ENCODE measurements around the gene MMP2. TPM values are rescaled to one million over a fixed set of nuclear protein-coding genes. Genes with fewer than 3 reads are reported as not detected.

The MMP2 gene
- total and polyA plus RNA-seq, 2 experiments from 2014 or later, result 25.6 to 43.8 TPM

DNA sequence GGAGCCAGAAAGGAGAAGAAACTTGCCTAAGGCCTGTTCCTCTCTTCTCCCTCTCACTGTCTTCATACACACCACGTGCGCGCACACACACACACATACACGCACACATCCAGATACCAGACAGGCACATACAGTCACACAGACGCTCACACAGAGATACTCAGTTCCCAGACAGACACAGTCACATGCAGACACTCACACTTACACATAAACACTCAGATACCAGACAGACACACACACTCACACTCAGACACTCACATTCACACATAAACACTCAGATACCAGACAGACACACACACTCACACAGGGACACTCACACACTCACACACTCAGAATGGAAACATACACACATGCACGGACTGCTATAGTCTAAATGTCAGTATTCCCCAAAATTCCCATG lies 24.1 kb upstream of the MMP2 start:
- peaks cover 7% of the 10 kb centered on the region for H3K27me3 Mint-ChIP-seq (ENCODE audit: insufficient read depth, low read depth, poor library complexity)
- no peaks in the 10 kb centered on the region for H3K36me3 Mint-ChIP-seq (ENCODE audit: low read depth)
- Histone ChIP-seq H3K79me2 (replicated peaks; ENCODE audit: insufficient read depth) (no peaks in the 10 kb centered on the region), H3F3A (replicated peaks; ENCODE audit: low read depth) (no peaks in the 10 kb centered on the region), H3K27ac (ENCODE audit: low read depth) (no peak overlapping the region), H3K4me2 (no peak overlapping the region), H3K9me2 (ENCODE audit: insufficient read depth) (no peaks in the 10 kb centered on the region), H3K36me3 (ENCODE audit: insufficient read depth) (no peaks in the 10 kb centered on the region), H3K27me3 (ENCODE audit: insufficient read depth) (no peaks in the 10 kb centered on the region), H3K4me1 (ENCODE audit: insufficient read depth) (no peaks in the 10 kb centered on the region), H3K4me3 (no peak overlapping the region), H2AFZ (no peak overlapping the region), H4K20me1 (replicated peaks; ENCODE audit: insufficient read depth) (no peaks in the 10 kb centered on the region)
- H3K9me3 Mint-ChIP-seq, result peaks cover 4% of the 10 kb centered on the region; the same call in 1 of the 3 replicates
- DNase-seq (ENCODE audit: low spot score) (no peak), ATAC-seq (no peak)
- no peak overlapping the region for H3K27ac Mint-ChIP-seq
- H3K4me1 Mint-ChIP-seq, result no peaks in the 10 kb centered on the region
- TF ChIP-seq ZNF462 (CRISPR knock-in tag; IDR thresholded peaks at IDR 0.05) (no peak), ZNF331 (CRISPR knock-in tag; IDR thresholded peaks at IDR 0.05; ENCODE audit: low read depth) (no peak), NANOG (IDR thresholded peaks at IDR 0.05; ENCODE audit: borderline replicate concordance) (no peak), EZH2phosphoT487 (IDR thresholded peaks at IDR 0.05; ENCODE audit: unreplicated experiment) (no peak), EZH2 (IDR thresholded peaks at IDR 0.05; ENCODE audit: low read depth, unreplicated experiment) (no peak)
- TF ChIP-seq, protein P1, sequence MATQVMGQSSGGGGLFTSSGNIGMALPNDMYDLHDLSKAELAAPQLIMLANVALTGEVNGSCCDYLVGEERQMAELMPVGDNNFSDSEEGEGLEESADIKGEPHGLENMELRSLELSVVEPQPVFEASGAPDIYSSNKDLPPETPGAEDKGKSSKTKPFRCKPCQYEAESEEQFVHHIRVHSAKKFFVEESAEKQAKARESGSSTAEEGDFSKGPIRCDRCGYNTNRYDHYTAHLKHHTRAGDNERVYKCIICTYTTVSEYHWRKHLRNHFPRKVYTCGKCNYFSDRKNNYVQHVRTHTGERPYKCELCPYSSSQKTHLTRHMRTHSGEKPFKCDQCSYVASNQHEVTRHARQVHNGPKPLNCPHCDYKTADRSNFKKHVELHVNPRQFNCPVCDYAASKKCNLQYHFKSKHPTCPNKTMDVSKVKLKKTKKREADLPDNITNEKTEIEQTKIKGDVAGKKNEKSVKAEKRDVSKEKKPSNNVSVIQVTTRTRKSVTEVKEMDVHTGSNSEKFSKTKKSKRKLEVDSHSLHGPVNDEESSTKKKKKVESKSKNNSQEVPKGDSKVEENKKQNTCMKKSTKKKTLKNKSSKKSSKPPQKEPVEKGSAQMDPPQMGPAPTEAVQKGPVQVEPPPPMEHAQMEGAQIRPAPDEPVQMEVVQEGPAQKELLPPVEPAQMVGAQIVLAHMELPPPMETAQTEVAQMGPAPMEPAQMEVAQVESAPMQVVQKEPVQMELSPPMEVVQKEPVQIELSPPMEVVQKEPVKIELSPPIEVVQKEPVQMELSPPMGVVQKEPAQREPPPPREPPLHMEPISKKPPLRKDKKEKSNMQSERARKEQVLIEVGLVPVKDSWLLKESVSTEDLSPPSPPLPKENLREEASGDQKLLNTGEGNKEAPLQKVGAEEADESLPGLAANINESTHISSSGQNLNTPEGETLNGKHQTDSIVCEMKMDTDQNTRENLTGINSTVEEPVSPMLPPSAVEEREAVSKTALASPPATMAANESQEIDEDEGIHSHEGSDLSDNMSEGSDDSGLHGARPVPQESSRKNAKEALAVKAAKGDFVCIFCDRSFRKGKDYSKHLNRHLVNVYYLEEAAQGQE (IDR thresholded peaks at IDR 0.05; ENCODE audit: unreplicated experiment), result no peak
- no peak overlapping the region for H3K4me3 Mint-ChIP-seq

Measured in GM23338 (cell line).